NCI-H69 (cell line): ENCODE measurements around the gene G0S2.

Experiments
- DNase-seq: peaks from one replicate; lab custom pipeline; 2025; lab: John Stamatoyannopoulos, UW

G0S2 gene

DNA sequence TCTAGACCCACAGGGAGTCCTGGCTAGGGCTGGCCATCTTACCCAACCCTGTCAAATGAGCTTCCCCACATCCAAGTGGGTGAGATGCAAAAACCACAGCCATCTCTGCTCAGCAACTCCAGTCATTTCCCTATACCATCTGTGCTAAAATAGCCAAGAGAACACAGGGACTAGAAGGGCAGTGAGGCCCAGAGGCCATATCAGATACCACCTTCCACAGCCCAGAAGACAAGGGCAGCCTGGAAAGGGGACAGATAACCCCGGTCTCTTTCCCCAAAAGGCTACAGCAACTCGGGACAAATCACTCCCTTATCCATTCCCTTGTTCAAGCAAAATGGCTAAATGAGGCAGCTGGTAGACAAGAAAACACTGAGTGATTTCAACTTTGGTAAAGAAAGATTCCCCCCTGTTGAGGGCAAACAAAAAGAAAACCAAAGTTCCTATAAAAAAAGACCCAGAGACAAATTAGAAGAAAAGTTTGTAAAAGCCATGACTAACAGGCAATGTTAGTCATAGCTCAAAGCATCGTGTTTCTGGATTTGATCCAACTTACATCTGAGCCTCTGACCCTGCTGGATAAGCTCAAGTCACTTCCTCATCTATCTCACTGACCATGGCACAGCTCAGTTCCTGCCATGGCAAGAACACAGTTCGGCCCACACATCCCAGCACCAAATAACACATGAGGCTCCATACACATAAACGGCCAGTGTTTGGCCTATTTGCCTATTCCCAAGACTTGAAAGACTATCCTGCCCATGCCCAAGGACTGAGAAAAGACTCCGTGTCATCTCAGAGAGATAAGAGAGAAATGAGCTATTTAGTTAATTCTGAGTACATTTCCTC, 26.1 kb upstream of the G0S2 start:
- peak; percentile 10 for DNase-seq

- no peak for DNase-seq
These were observed 24.8 kb upstream of the G0S2 start for GRCh38 chr1:209650454-209650853.

DNA sequence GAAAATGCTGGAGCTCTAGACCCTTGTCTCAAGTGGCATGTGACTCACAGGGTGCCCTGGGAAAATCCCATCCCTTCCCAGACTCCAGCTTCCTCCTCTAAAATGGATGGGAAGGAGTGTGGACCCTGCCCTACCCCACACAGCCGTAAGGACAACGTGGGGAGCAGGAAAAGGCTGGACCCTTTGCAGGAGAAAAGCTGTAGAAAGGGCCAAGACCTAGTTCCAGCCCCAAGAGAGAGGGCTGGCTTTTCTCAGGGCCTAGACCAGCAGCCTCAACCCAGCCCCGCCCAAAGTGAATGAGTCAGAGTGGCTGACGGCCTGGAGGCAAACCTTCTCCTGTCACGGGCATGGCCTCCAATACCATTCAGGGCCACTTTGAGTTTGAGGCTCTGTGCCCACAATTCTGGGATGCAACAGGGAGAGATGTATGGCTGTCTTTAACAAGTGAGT, 24.0 kb upstream of the G0S2 start:
- DNase-seq, result peak; percentile 6

DNA sequence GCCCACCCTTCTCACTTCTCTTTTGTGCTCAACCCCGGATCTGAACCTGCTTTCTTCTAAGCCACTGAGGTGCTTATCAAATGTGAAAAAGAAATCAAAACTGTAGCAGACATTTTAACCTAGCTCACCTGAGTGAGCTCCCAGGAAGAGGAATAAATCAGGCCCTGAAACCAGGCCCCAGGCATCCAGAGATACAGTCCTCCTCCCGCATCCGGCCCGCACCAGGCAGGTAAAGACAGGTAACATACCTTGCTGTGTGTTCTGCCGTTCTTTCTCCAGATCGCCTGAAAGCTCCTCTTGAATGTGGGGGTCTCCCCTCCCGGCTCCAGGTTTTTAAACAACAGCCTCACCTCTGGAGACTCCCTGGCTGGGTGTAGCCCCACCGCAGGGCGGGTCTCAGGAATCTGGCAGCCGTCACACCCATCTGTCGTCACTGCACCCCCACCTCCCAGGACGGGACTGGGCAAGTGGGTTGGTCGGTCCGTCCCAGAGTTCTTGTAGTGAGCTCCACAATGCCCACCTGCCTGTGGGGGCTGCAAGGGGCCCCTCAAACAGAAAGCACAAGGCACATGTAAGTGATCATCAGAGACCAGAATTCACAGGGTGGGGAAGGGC, 23.0 kb upstream of the G0S2 start, which contains the start of gene LAMB3:
Gene LAMB3, minus strand, starts transcription at position 305 of the 615 bp plus-strand sequence. CDS start 1,481 bp downstream, outside the sequence.
- DNase-seq, result no peak

- peak; percentile 71 for DNase-seq
These were observed 22.3 kb upstream of the G0S2 start for GRCh38 chr1:209652873-209653401.

- no peak for DNase-seq
These were observed 21.3 kb upstream of the G0S2 start for GRCh38 chr1:209653915-209654351.

GRCh38 chr1:209655411-209656231, 19.6 kb upstream of the G0S2 start:
- DNase-seq, result no peak

DNA sequence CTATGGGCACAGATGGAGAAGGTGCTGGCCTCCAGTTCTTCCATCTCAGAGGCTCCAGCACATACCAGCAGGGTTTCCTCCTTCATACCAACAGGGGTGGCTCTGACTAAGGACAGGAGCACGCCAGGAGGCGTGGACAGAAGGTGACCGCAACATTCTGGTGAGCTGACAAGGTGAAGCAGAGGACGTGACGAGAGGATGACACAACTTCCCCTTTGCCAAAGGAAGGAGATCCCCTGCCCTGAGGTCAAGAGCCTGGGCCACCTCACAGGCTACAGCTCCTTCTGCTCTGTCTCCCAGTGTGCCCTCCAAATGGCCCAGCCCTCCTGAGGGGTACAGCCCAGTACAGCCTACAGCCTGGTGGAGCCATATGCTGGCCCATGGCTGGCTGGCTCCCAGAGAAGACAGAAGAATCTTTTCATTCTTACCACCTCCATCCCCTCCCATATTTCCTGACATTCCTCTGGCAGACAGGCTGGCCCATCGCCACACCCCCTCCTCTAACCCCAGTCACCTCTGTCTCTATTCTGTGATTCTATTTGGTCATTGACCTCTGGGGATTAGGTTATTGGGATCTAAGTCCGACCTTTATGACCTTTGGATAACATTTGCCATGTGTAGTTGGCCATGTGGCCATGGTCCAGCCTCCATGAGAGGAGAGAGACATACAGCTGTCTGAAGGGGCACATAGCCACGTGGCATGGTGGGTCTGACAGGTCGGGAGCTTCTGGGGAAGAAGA, 17.9 kb upstream of the G0S2 start:
- DNase-seq, result no peak

- no peak for DNase-seq
These were observed 17.3 kb upstream of the G0S2 start for GRCh38 chr1:209657918-209658317.

GRCh38 chr1:209659909-209660308, 15.3 kb upstream of the G0S2 start:
- DNase-seq, result no peak

- no peak for DNase-seq
These were observed 14.1 kb upstream of the G0S2 start for GRCh38 chr1:209661071-209661470.

DNA sequence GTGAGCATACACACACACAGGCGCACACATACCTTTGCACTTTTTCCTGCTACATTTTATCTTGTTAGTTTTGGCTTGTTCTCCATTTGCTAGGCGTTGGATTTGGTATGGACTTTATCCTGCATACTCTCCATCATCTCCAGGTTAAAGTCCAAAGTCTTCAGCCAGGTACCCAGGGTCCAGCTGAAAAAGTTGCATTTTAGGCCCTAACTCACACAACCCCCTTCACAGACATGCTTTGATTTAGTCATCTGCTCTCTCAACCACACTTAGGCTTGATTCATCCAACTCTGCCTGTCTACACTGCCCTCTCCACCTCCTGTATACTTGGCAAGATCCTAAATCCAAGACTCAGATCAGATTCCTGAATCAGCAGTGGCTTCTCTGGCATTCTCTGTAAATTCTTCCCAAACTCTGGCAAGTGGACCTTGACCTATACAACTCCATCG, 12.3 kb upstream of the G0S2 start:
- no peak for DNase-seq

- no peak for DNase-seq
These were observed 8.1 kb upstream of the G0S2 start for GRCh38 chr1:209667103-209667502.

DNA sequence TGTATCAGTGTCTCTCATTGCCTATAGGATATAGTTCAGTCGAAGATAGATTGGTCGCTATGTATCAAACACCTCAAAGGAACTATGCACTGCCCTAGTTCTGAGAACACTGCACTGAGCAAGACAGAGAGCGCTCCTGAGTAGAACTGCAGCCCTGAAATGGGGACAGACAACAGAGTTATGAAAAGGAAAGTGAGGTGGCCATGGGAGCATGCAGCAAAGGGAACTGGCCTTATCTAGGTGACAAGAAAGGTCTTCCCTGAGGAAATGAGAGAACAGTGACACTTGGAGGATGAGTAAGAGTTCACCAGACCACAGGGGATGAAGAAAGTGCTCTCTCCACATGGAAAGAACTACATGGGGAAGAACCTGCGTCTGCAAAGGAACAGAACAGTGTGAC, 7.5 kb upstream of the G0S2 start:
- no peak for DNase-seq

DNA sequence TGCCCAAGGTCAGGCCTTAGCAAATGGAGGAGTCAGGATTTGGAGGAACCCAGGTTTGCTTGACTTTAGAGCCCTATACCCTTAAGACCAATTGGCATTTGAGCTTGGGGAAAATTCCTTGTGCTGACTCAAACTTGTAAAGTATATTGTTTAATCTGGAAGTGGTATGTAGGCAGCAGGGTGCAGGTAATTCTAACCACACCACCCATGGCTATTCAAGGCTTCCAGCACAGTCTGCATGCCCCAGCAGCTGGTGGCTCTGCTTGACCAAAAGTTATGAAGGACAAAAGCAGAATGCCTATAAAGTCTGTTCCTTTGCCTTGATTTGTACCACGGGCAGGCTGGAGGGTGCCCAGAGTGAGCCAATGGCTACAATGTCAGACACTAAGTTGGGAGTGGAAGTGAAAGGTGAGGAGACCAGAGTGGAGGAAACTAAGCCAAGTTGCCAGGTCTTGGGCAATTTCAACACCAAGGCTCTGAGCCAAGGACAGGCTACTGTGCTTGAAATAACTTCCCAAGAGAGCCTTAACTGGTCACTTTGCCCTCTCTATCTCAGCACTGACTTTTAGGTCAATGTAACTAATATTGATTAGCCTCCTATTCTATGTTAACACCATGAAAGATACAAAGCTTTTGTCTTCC, 4.7 kb upstream of the G0S2 start:
- DNase-seq, result no peak

DNA sequence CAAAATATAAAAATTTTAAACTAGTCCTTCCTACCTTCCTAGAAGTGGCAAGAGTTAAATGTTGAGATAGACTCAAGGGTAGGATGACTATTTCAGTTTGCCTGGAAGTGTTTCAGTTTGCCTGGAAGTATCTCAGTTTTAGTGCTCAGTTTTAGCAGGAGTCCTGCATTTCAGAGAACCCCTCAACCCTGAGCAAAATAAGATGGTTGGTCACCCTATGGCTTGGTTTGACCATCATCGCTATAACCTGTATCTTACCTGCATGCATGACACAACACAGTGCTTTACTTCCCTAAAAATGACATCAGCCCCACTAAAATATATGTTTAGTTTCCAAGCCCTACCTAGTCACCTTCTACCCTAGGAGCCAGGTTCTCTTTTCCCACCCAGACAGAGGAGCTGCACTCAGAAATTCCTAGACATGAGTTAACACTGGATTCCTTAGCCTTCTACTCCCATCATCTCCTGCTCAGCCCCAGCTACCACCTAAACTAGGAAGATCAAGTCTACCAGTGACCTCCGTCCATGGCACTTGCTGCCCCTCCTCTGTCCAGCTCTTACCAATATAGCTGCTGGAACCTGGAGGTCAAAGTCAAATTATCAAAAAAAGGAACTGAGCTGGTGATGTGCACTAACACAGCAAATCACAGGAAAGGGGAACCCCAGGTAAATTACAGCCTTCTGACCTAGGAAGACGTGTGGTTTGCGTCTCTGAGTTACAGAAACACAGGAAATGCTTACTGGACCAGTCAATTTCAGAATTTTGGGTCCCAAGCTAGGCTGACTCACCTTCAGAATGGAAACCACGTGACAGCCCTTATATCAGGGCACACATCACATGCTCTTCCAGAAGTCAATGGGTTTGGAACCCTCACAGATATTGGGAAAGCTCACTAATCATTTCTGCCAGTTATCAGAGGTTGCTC, 2.2 kb upstream of the G0S2 start:
- DNase-seq, result no peak

DNA sequence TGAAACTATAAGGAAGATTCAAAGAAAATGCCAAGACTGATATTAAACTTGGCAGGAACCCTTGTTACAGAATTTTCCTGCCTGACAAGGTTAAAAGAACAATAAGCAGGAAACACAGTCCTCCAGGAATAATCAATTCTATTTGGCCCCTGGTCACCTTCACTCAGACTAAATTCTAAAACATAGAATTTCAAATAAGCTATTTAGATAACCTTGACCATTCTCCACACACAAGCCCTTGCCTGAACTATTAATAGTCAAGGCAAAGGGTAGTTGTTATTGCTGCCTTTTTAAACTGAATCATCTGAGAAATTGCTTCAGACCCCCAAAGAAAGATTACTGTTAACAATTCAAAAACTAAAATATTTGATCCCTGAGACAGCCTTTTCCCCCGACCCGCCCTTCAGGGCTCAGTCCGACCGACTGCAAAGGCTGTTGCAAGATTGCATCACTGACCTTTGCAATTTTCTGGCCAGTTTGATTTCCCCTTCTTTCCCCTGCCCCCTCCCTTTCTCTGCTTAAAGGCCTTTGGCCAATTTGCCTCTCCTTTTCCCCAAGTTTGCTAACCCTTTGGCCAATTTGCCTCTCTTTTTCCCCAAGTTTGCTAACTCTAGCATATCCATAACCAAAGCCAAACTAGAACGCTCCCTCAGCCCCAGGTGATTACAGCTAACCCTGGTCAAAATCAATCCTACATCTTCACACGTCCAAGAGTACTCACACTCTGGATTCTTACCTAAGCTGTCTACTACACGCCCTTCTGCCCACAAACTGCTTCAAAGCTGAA, 1.4 kb upstream of the G0S2 start:
- no peak for DNase-seq

DNA sequence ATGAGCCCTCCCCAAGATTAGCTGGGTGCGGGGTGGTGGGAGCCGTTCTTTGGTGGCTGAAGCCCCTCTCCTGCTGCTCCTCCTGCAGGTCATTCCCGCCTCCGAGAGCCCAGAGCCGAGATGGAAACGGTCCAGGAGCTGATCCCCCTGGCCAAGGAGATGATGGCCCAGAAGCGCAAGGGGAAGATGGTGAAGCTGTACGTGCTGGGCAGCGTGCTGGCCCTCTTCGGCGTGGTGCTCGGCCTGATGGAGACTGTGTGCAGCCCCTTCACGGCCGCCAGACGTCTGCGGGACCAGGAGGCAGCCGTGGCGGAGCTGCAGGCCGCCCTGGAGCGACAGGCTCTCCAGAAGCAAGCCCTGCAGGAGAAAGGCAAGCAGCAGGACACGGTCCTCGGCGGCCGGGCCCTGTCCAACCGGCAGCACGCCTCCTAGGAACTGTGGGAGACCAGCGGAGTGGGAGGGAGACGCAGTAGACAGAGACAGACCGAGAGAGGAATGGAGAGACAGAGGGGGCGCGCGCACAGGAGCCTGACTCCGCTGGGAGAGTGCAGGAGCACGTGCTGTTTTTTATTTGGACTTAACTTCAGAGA, 448 bp downstream of the G0S2 start:
- peak; percentile 57 for DNase-seq
